RCC 7860 (cell line): ENCODE data around the gene SLC34A1.
A peak's percentile ranks its signal among the peaks of the same experiment; 100 is the strongest.

ENCODE experiments used
- DNase-seq: peaks from one replicate; pipeline ENCODE4 v3.0.0-alpha.2; 2015; ENCODE audit warnings: low spot score
- FAIRE-seq: peaks from 2 replicates; lab custom pipeline; 2012; peaks lifted over from hg19 to GRCh38; lab: Jason Lieb, UNC

The SLC34A1 gene

GRCh38 chr5:177385720-177386119 is 1.5 kb downstream of the SLC34A1 start:
- DNase-seq (no peak), FAIRE-seq (no peak)

GRCh38 chr5:177386542-177386941 is 2.3 kb downstream of the SLC34A1 start:
- DNase-seq (no peak), FAIRE-seq (no peak)

- FAIRE-seq: no peak
- DNase-seq: no peak
These were observed 3.2 kb downstream of the SLC34A1 start for GRCh38 chr5:177387405-177387804.

GRCh38 chr5:177388521-177389052 is 4.4 kb downstream of the SLC34A1 start:
- FAIRE-seq (no peak), DNase-seq (no peak)

GRCh38 chr5:177389241-177390169 is 5.3 kb downstream of the SLC34A1 start:
- FAIRE-seq: peak; percentile 88
- DNase-seq: peak; percentile 85

- DNase-seq (peak; percentile 84), FAIRE-seq (peak; percentile 62)
These were observed 6.4 kb downstream of the SLC34A1 start for GRCh38 chr5:177390363-177391300.

GRCh38 chr5:177392765-177393164 is 8.5 kb downstream of the SLC34A1 start:
- DNase-seq (no peak), FAIRE-seq (no peak)

- no peak for DNase-seq
- FAIRE-seq: no peak
These were observed 9.1 kb downstream of the SLC34A1 start for GRCh38 chr5:177393206-177393765.

GRCh38 chr5:177393990-177394389 is 9.8 kb downstream of the SLC34A1 start:
- FAIRE-seq (no peak), DNase-seq (no peak)

- DNase-seq (no peak), FAIRE-seq (no peak)
These were observed 11.8 kb downstream of the SLC34A1 start for GRCh38 chr5:177396078-177396477.

GRCh38 chr5:177396807-177397206 is 12.6 kb downstream of the SLC34A1 start:
- no peak for FAIRE-seq
- no peak for DNase-seq

GRCh38 chr5:177397875-177398390 is 13.7 kb downstream of the SLC34A1 start:
- DNase-seq (no peak), FAIRE-seq (no peak)

- DNase-seq (no peak), FAIRE-seq (no peak)
These were observed 16.0 kb downstream of the SLC34A1 start, which contains the start of gene PFN3 for GRCh38 chr5:177399997-177400868. Gene PFN3, minus strand, starts transcription at chr5:177400661. Its CDS starts 85 bp downstream, at chr5:177400576.

- FAIRE-seq (no peak), DNase-seq (peak; percentile 64)
These were observed 18.2 kb downstream of the SLC34A1 start for GRCh38 chr5:177402271-177403043.

- DNase-seq (no peak), FAIRE-seq (no peak)
These were observed 19.0 kb downstream of the SLC34A1 start for GRCh38 chr5:177403102-177403791.

GRCh38 chr5:177403792-177404640 is 19.8 kb downstream of the SLC34A1 start:
- FAIRE-seq: no peak
- DNase-seq: peak; percentile 77

- no peak for FAIRE-seq
- no peak for DNase-seq
These were observed 20.5 kb downstream of the SLC34A1 start for GRCh38 chr5:177404641-177405179.
